GM12872 (cell line): ENCODE data around the gene CCDC102A.
A peak's percentile ranks its signal among the peaks of the same experiment; 100 is the strongest.

Experiments
- CTCF ChIP-seq: IDR thresholded peaks from 3 replicates; pipeline ENCODE4 v1.5.1; 2011; ENCODE audit warnings: low read depth, mild to moderate bottlenecking, low read length, moderate library complexity; ENCODE audit not compliant: insufficient read depth

Gene CCDC102A

GRCh38 chr16:57527610-57528360, 8.6 kb downstream of the CCDC102A start:
- TF ChIP-seq CTCF = no peak

GRCh38 chr16:57527027-57527426, 9.3 kb downstream of the CCDC102A start:
- TF ChIP-seq CTCF = 0 out of 3 replicates have a peak, but pooled peaks have one; percentile 19

GRCh38 chr16:57526498-57526897, 9.9 kb downstream of the CCDC102A start:
- TF ChIP-seq CTCF = no peak

GRCh38 chr16:57525761-57526160, 10.6 kb downstream of the CCDC102A start:
- no peak for TF ChIP-seq CTCF

- no peak for TF ChIP-seq CTCF
These were observed 13.4 kb downstream of the CCDC102A start for GRCh38 chr16:57522960-57523359.

GRCh38 chr16:57519796-57520360, 16.5 kb downstream of the CCDC102A start:
- TF ChIP-seq CTCF = peak; percentile 99

- TF ChIP-seq CTCF = no peak
These were observed 17.4 kb downstream of the CCDC102A start for GRCh38 chr16:57518922-57519321.
